Measurements from ENCODE around the gene UBQLN2. TPM values are rescaled to one million over a fixed set of nuclear protein-coding genes. Genes with fewer than 3 reads are reported as not detected.

UBQLN2 gene
- total and polyA plus RNA-seq, 10 of the 15 experiments (the other 5 are each of a cell fraction or from before 2014, with no cell fraction given) = 2.4 to 41.3 (median 17.0) TPM

GRCh38 chrX:56563231-56564161, at the start of gene UBQLN2 (continued):
- TF ChIP-seq, protein P1, sequence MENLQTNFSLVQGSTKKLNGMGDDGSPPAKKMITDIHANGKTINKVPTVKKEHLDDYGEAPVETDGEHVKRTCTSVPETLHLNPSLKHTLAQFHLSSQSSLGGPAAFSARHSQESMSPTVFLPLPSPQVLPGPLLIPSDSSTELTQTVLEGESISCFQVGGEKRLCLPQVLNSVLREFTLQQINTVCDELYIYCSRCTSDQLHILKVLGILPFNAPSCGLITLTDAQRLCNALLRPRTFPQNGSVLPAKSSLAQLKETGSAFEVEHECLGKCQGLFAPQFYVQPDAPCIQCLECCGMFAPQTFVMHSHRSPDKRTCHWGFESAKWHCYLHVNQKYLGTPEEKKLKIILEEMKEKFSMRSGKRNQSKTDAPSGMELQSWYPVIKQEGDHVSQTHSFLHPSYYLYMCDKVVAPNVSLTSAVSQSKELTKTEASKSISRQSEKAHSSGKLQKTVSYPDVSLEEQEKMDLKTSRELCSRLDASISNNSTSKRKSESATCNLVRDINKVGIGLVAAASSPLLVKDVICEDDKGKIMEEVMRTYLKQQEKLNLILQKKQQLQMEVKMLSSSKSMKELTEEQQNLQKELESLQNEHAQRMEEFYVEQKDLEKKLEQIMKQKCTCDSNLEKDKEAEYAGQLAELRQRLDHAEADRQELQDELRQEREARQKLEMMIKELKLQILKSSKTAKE (IDR thresholded peaks at IDR 0.05; ENCODE audit: low read depth, poor library complexity, severe bottlenecking) = no peak
- TF ChIP-seq ETV6 (conservative IDR thresholded peaks at IDR 0.05 in 1 of 2, IDR thresholded peaks at IDR 0.05 in 1 of 2; ENCODE audit: borderline replicate concordance in 1 of 2, low read depth in 1 of 2) = no peak
- no peak for TF ChIP-seq FOXK2 (IDR thresholded peaks at IDR 0.05)
- no peak for TF ChIP-seq E4F1 (IDR thresholded peaks at IDR 0.05; ENCODE audit: borderline replicate concordance, partially characterized antibody)
- TF ChIP-seq RAD51 (IDR thresholded peaks at IDR 0.05) = no peak
- no peak for TF ChIP-seq HDAC2 (IDR thresholded peaks at IDR 0.05)
- 0 out of 3 replicates have a peak, but pooled peaks of 1 of the 2 experiments have one; percentile 28 for TF ChIP-seq EGR1 (IDR thresholded peaks at IDR 0.05; ENCODE audit: borderline replicate concordance in 1 of 2, low read depth in 2 of 2, low read length in 2 of 2)
- TF ChIP-seq PRDM15 (CRISPR knock-in tag; IDR thresholded peaks at IDR 0.05) = no peak
- TF ChIP-seq SRF (IDR thresholded peaks at IDR 0.05; ENCODE audit: low read depth in 2 of 2, low read length in 2 of 2) = no peak
- peak; percentile 57; the same call in 1 of the 2 replicates for TF ChIP-seq GATAD2B (conservative IDR thresholded peaks at IDR 0.05; ENCODE audit: low read depth)
- peak; percentile 50 for TF ChIP-seq CREB1 (IDR thresholded peaks at IDR 0.05; ENCODE audit: low read depth)
- no peak for TF ChIP-seq FOS (IDR thresholded peaks at IDR 0.05; ENCODE audit: borderline replicate concordance, extremely low read depth, insufficient read length)
- no peak for TF ChIP-seq TCF7 (IDR thresholded peaks at IDR 0.05; ENCODE audit: borderline replicate concordance)
- TF ChIP-seq IKZF2 (IDR thresholded peaks at IDR 0.05) = no peak; a peak in 1 of 4 replicates
- TF ChIP-seq HDGF (IDR thresholded peaks at IDR 0.05) = peak; percentile 48; the same call in 1 of the 2 replicates
